TTC549 (cell line): ENCODE data around the gene PLPP3.

Experiments used
- FAIRE-seq: peaks from 2 replicates; lab custom pipeline; 2012; peaks lifted over from hg19 to GRCh38; lab: Jason Lieb, UNC

PLPP3 gene

DNA sequence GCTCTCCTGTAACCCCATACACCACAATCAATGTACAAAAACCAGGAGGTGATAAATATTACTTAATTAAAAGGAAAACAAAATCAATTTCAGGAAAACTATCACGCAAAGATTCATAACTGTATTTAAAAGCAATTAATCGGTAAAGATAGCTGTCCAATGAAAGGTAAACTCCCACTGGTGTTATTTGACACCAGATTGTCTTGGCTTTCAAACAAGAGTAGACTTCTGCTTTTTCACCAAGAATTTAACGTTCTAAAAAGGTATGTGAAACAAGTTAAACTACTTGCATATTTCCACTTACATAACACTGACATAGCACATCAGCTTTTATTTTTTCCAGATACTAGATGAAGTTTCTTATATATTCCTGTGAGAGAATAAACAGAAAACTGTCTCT, 3.5 kb downstream of the PLPP3 start:
- FAIRE-seq, result no peak

- no peak for FAIRE-seq
These were observed 4.6 kb downstream of the PLPP3 start for GRCh38 chr1:56574794-56575193.

DNA sequence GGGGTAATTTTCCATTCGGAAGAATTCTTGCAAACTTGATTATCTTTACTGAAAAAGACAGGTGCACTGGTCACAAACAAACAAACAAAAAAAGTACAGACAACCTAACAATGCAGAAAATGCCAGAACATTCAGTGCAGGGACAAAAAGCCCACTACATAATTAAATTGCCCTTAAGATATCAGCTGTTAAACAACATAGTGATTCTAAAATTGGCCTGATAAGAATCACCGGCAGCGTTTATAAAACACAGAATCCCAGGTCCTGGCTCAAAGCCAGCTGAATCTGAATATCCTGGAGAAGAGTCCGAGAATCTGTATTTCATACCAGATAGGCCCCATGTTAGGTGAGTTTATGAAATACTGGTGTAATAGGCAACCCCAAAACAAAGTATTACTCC, 6.1 kb downstream of the PLPP3 start:
- no peak for FAIRE-seq

DNA sequence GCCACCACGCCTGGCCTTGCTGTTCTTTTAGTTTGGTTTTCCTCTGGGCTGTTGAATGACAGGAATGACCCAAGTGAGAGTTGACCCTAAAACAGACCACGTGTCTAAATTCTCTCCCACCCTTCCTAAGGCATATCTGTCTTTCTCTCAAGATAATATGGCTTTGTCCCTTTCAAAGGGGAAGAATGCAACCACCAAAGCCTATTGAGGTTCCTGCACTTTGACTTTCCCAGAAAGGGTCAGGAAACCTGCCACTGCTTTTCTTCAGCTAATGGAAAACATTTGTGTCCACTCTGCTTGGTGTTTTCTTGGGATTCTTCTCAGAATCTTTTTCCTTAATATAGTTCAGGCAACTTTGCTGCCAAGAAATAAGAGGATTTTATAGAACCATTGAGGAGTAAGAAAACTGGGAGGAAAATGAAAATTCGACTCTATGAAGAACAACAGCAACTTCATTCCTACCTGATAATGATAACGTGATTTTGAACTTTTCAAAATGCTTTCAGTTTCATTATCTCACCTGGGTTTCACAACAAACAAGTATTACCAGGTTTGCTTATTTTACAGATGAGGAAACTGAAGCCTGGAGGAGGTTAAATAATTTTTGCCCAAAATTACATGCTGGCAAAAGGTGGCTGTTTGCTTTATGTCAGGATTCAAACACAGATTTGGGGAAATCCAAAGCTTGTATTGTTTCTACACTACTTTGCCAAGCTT, 6.9 kb downstream of the PLPP3 start:
- no peak for FAIRE-seq

DNA sequence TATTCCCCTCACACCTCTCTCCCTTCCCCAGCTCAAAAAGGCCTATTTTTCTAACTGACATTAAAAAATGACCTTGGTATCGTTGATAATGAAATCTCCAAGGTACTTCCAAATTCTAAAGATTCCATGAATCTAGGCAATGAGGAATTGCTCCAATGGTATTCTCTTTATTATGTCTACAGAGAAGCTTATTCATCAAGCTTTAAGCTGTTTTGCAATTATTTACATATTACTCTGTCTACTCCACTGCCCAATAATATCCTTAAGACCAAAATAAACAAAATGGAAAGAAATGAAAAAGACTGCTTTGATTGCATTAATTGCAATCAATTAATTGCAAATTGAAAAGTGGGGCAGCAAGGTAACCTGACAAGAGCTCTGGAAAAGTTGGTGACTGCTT, 7.9 kb downstream of the PLPP3 start:
- FAIRE-seq, result no peak

GRCh38 chr1:56570924-56571372, 8.4 kb downstream of the PLPP3 start:
- no peak for FAIRE-seq

DNA sequence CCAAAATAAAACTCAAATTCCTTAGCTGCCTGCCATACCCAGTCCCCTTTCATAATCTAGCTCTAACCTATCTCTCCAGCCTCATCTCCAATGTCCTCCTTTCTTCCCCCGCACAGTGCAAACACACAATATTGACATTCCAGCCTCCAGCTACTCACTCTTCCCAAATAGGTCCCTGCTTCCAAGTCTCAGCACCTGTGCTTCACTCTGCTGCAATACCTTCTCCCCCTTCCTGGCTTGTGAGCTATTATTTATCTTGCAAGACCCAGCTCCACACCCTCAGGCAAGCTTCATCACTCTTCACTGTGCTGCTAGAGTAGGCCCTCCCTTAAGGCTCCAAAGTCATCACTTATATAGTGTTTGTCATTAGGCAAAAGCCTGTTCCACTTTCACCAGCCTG, 9.7 kb downstream of the PLPP3 start:
- FAIRE-seq, result no peak

- no peak for FAIRE-seq
These were observed 12.4 kb downstream of the PLPP3 start for GRCh38 chr1:56566994-56567393.

GRCh38 chr1:56566061-56566744, 13.2 kb downstream of the PLPP3 start:
- no peak for FAIRE-seq

- FAIRE-seq, result no peak
These were observed 14.7 kb downstream of the PLPP3 start for GRCh38 chr1:56564615-56565014.

GRCh38 chr1:56563568-56563967, 15.8 kb downstream of the PLPP3 start:
- FAIRE-seq, result no peak

DNA sequence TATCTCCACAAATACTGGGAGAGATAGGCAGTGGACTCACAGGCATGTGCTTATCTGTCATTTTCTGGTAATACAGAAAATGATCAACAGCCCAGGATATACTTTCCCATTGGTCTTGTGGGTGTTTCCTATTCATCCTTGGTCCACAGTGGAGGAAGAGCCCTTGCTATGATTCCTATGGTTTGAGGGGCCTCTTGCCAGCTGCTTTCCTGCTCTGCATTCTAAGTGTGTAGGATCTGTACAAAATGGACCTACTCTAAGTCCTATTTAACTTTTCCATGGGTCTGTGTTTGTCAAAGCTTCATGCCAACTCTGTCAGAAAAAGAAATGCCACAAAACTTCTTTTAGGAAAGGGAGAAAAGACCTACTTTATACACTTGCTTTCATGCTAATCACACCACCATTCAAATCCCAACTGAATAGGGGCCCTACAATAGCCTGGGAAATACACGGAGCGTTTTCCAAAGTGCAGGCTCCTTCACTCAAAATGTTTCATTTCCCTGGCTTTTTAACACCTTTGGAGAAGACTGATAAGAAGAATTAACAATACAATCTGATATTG, 16.4 kb downstream of the PLPP3 start:
- FAIRE-seq, result no peak

GRCh38 chr1:56561227-56562019, 17.9 kb downstream of the PLPP3 start:
- no peak for FAIRE-seq

- FAIRE-seq, result no peak
These were observed 21.6 kb downstream of the PLPP3 start for GRCh38 chr1:56557746-56558145.

GRCh38 chr1:56555448-56555847, 23.9 kb downstream of the PLPP3 start:
- FAIRE-seq, result no peak

DNA sequence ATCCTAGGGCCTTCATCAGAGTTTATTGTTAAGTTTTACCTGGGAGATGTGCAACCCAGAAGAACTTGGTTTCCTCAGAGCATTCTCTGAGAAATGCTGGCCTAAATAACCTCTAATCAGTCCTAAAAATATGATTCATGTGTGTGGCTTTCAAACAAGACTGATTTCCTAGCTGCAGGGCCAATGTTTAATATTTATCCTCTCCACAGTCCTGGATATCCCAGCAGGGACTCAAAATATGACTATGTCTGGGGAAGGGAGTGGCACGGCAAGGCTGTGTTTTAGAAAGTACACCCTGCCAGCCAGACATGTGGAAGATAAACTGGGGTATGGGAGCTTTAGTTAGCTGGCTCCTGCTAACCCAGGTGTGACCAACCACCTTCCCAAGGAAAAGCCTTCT, 26.3 kb downstream of the PLPP3 start:
- FAIRE-seq, result no peak

- FAIRE-seq, result no peak
These were observed 27.0 kb downstream of the PLPP3 start for GRCh38 chr1:56552349-56552748.

DNA sequence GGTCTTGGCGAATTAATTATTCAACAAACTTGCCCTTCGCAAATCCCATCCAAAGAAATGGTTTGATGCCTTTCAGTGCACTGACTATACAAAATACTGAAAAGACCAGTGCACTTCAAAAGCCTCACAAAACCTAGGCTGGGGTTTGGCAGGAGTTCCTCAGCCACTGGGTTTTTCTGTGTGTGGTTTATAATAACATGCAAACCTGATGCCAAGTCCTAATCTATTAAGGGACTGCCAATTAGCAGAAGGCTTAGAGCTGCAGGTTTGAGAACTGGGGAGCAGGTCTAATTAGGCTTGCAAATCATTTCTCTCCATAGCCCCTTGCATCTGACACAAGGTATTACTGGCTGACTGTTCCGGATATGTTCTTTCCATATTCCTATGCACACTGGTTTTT, 27.7 kb downstream of the PLPP3 start:
- FAIRE-seq, result no peak

- no peak for FAIRE-seq
These were observed 28.5 kb downstream of the PLPP3 start for GRCh38 chr1:56550859-56551188.

GRCh38 chr1:56550138-56550858, 29.1 kb downstream of the PLPP3 start:
- FAIRE-seq, result no peak

GRCh38 chr1:56548571-56548970, 30.8 kb downstream of the PLPP3 start:
- FAIRE-seq, result no peak

DNA sequence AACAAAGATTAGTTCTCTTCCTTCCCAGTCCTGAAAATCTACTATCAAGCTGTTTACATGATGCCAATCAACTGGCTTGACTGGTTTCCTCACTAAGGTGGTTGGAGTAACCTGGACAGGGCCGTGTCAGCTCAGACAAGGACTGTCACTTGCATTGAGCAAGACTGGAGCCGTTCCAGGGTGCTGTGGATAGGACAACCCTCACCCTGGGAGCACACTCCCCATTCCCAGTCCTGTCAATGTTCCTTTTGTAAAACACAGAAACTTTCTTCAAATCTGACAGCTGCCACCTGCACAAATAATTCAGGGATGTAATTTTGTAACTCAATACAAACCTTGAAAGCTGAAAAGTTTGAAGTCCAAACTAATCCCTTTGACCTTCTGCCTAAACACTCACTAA, 31.4 kb downstream of the PLPP3 start:
- FAIRE-seq, result no peak
